WTC11 (cell line): ENCODE measurements around the gene KIRREL2. TPM values are rescaled to one million over a fixed set of nuclear protein-coding genes. Genes with fewer than 3 reads are reported as not detected.

ENCODE experiments used
- ESRRA ChIP-seq: sonication (generic); formaldehyde crosslinking; IDR thresholded peaks from 2 replicates; pipeline ENCODE4 v1.8.1; 2022; ENCODE audit warnings: mild to moderate bottlenecking, missing genetic modification reagents, borderline replicate concordance
- ETV6 ChIP-seq: sonication (generic); formaldehyde crosslinking; IDR thresholded peaks from 2 replicates; pipeline ENCODE4 v1.8.1; 2022; ENCODE audit warnings: mild to moderate bottlenecking, missing genetic modification reagents
- FOXP1 ChIP-seq: sonication (generic); formaldehyde crosslinking; IDR thresholded peaks from 2 replicates; pipeline ENCODE4 v1.8.0; 2022; ENCODE audit warnings: missing genetic modification reagents, mild to moderate bottlenecking, moderate library complexity, borderline replicate concordance
- GRHL2 ChIP-seq: fragments of 250-450 bp; sonication (Bioruptor Pico); IDR thresholded peaks from 2 replicates; pipeline ENCODE4 v1.8.0; 2022; ENCODE audit warnings: mild to moderate bottlenecking, moderate library complexity; ENCODE audit not compliant: insufficient replicate concordance, severe bottlenecking
- HMGA2 ChIP-seq: fragments of 250-450 bp; sonication (Bioruptor Pico); IDR thresholded peaks from 2 replicates; pipeline ENCODE4 v1.4.0; 2021; ENCODE audit warnings: mild to moderate bottlenecking, moderate library complexity
- OVOL2 ChIP-seq: fragments of 250-450 bp; sonication (Bioruptor Pico); IDR thresholded peaks from 2 replicates; pipeline ENCODE4 v1.9.0; 2021; ENCODE audit warnings: mild to moderate bottlenecking, borderline replicate concordance
- PRRX2 ChIP-seq: fragments of 250-450 bp; sonication (Bioruptor Pico); IDR thresholded peaks from 2 replicates; pipeline ENCODE4 v1.8.0; 2021; ENCODE audit warnings: mild to moderate bottlenecking
- RELA ChIP-seq: sonication (generic); formaldehyde crosslinking; IDR thresholded peaks from 2 replicates; pipeline ENCODE4 v1.8.1; 2022; ENCODE audit warnings: missing genetic modification reagents, mild to moderate bottlenecking, borderline replicate concordance
- SMAD3 ChIP-seq: sonication (generic); formaldehyde crosslinking; IDR thresholded peaks from 2 replicates; pipeline ENCODE4 v1.8.0; 2022; ENCODE audit warnings: missing genetic modification reagents, mild to moderate bottlenecking, borderline replicate concordance
- SOX15 ChIP-seq: fragments of 250-450 bp; sonication (Bioruptor Pico); IDR thresholded peaks from 2 replicates; pipeline ENCODE4 v1.9.0; 2021; ENCODE audit warnings: mild to moderate bottlenecking
- SP1 ChIP-seq: sonication (generic); formaldehyde crosslinking; conservative IDR thresholded peaks from 2 replicates; pipeline ENCODE4 v1.8.1; 2022; ENCODE audit warnings: missing genetic modification reagents
- TEAD4 ChIP-seq: sonication (generic); formaldehyde crosslinking; IDR thresholded peaks from 2 replicates; pipeline ENCODE4 v1.8.0; 2022; ENCODE audit warnings: mild to moderate bottlenecking, missing genetic modification reagents
- ZBTB21 ChIP-seq: sonication (generic); formaldehyde crosslinking; IDR thresholded peaks from 2 replicates; pipeline ENCODE4 v1.8.1; 2023; ENCODE audit warnings: mild to moderate bottlenecking, missing genetic modification reagents, borderline replicate concordance
- total RNA-seq: library from RNA; stranded (reverse); gene quantifications from 3 replicates; pipeline ENCODE4 v1.2.3, GENCODE V29; 2021
- TF ChIP-seq, protein P1 (sequence below): sonication (generic); formaldehyde crosslinking; IDR thresholded peaks from 2 replicates; pipeline ENCODE4 v1.8.1; 2023; ENCODE audit warnings: mild to moderate bottlenecking, missing genetic modification reagents, moderate library complexity
- TF ChIP-seq, protein P2 (sequence below): sonication (generic); formaldehyde crosslinking; IDR thresholded peaks from 2 replicates; pipeline ENCODE4 v1.8.0; 2022; ENCODE audit warnings: mild to moderate bottlenecking, missing genetic modification reagents
- TF ChIP-seq, protein P3 (sequence below): fragments of 250-450 bp; sonication (Bioruptor Pico); IDR thresholded peaks from 2 replicates; pipeline ENCODE4 v1.9.0; 2021; ENCODE audit warnings: mild to moderate bottlenecking
- TF ChIP-seq, protein P4 (sequence below): sonication (generic); formaldehyde crosslinking; conservative IDR thresholded peaks from 2 replicates; pipeline ENCODE4 v1.8.1; 2022; ENCODE audit warnings: mild to moderate bottlenecking, missing genetic modification reagents
- TF ChIP-seq, protein P5 (sequence below): sonication (generic); formaldehyde crosslinking; IDR thresholded peaks from 2 replicates; pipeline ENCODE4 v1.8.1; 2022; ENCODE audit warnings: low read depth, mild to moderate bottlenecking, moderate library complexity, missing genetic modification reagents, borderline replicate concordance
- TF ChIP-seq, protein P6 (sequence below): sonication (generic); formaldehyde crosslinking; IDR thresholded peaks from 2 replicates; pipeline ENCODE4 v1.8.1; 2023; ENCODE audit warnings: mild to moderate bottlenecking, missing genetic modification reagents
- TF ChIP-seq, protein P7 (sequence below): sonication (generic); formaldehyde crosslinking; IDR thresholded peaks from 2 replicates; pipeline ENCODE4 v1.8.0; 2022; ENCODE audit warnings: mild to moderate bottlenecking, missing genetic modification reagents
- TF ChIP-seq, protein P8 (sequence below): sonication (generic); formaldehyde crosslinking; IDR thresholded peaks from 2 replicates; pipeline ENCODE4 v1.8.1; 2022; ENCODE audit warnings: mild to moderate bottlenecking, moderate library complexity, missing genetic modification reagents
- TF ChIP-seq, protein P9 (sequence below): fragments of 250-450 bp; sonication (Bioruptor Pico); IDR thresholded peaks from 2 replicates; pipeline ENCODE4 v1.9.0; 2021; ENCODE audit warnings: mild to moderate bottlenecking
- TF ChIP-seq, protein P10 (sequence below): sonication (generic); formaldehyde crosslinking; IDR thresholded peaks from 2 replicates; pipeline ENCODE4 v1.8.0; 2022; ENCODE audit warnings: missing genetic modification reagents

The KIRREL2 gene
- total RNA-seq, 1 experiment from 2014 or later: 4.7 TPM

DNA sequence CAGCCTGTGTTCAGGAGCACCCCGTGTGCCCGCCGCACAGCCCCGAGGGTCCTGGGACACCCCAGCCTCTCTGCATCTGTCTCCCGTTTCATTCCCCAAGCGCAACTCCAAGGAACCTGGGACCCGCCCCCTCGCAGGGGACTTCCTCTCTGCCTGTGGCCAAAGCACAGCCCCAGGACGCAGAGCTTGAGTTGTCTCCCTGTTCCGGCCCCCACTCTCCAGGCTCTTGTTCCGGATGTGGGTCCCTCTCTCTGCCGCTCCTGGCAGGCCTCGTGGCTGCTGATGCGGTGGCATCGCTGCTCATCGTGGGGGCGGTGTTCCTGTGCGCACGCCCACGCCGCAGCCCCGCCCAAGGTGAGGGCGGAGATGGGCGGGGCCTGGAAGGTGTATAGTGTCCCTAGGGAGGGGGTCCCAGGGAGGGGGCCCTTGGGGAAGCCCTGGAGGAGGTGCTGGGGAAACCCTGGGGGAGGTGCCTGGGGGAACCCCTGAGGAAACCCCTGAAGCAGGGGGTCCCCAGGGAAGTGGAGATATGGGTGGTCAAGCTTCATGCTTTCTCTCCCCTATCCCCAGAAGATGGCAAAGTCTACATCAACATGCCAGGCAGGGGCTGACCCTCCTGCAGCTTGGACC, 47.0 kb downstream of the KIRREL2 start (continued):
- TF ChIP-seq, protein P1, sequence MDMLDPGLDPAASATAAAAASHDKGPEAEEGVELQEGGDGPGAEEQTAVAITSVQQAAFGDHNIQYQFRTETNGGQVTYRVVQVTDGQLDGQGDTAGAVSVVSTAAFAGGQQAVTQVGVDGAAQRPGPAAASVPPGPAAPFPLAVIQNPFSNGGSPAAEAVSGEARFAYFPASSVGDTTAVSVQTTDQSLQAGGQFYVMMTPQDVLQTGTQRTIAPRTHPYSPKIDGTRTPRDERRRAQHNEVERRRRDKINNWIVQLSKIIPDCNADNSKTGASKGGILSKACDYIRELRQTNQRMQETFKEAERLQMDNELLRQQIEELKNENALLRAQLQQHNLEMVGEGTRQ (CRISPR knock-in tag): 0 out of 2 replicates have a peak, but pooled peaks have one; percentile 38
- no peak for TF ChIP-seq SOX15 (CRISPR knock-in tag)
- TF ChIP-seq OVOL2 (CRISPR knock-in tag): no peak
- no peak; the same call in 1 of the 2 replicates for TF ChIP-seq FOXP1 (CRISPR knock-in tag)
- no peak for TF ChIP-seq PRRX2 (CRISPR knock-in tag)
- TF ChIP-seq SMAD3 (CRISPR knock-in tag): no peak
- TF ChIP-seq, protein P2, sequence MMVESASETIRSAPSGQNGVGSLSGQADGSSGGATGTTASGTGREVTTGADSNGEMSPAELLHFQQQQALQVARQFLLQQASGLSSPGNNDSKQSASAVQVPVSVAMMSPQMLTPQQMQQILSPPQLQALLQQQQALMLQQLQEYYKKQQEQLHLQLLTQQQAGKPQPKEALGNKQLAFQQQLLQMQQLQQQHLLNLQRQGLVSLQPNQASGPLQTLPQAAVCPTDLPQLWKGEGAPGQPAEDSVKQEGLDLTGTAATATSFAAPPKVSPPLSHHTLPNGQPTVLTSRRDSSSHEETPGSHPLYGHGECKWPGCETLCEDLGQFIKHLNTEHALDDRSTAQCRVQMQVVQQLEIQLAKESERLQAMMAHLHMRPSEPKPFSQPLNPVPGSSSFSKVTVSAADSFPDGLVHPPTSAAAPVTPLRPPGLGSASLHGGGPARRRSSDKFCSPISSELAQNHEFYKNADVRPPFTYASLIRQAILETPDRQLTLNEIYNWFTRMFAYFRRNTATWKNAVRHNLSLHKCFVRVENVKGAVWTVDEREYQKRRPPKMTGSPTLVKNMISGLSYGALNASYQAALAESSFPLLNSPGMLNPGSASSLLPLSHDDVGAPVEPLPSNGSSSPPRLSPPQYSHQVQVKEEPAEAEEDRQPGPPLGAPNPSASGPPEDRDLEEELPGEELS (CRISPR knock-in tag): peak; percentile 62; the same call in 1 of the 2 replicates
- no peak for TF ChIP-seq ZBTB21
- TF ChIP-seq HMGA2: no peak
- TF ChIP-seq, protein P3, sequence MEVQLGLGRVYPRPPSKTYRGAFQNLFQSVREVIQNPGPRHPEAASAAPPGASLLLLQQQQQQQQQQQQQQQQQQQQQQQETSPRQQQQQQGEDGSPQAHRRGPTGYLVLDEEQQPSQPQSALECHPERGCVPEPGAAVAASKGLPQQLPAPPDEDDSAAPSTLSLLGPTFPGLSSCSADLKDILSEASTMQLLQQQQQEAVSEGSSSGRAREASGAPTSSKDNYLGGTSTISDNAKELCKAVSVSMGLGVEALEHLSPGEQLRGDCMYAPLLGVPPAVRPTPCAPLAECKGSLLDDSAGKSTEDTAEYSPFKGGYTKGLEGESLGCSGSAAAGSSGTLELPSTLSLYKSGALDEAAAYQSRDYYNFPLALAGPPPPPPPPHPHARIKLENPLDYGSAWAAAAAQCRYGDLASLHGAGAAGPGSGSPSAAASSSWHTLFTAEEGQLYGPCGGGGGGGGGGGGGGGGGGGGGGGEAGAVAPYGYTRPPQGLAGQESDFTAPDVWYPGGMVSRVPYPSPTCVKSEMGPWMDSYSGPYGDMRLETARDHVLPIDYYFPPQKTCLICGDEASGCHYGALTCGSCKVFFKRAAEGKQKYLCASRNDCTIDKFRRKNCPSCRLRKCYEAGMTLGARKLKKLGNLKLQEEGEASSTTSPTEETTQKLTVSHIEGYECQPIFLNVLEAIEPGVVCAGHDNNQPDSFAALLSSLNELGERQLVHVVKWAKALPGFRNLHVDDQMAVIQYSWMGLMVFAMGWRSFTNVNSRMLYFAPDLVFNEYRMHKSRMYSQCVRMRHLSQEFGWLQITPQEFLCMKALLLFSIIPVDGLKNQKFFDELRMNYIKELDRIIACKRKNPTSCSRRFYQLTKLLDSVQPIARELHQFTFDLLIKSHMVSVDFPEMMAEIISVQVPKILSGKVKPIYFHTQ (CRISPR knock-in tag): no peak
- TF ChIP-seq, protein P4, sequence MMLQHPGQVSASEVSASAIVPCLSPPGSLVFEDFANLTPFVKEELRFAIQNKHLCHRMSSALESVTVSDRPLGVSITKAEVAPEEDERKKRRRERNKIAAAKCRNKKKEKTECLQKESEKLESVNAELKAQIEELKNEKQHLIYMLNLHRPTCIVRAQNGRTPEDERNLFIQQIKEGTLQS: no peak
- no peak for TF ChIP-seq ESRRA (CRISPR knock-in tag)
- TF ChIP-seq, protein P5, sequence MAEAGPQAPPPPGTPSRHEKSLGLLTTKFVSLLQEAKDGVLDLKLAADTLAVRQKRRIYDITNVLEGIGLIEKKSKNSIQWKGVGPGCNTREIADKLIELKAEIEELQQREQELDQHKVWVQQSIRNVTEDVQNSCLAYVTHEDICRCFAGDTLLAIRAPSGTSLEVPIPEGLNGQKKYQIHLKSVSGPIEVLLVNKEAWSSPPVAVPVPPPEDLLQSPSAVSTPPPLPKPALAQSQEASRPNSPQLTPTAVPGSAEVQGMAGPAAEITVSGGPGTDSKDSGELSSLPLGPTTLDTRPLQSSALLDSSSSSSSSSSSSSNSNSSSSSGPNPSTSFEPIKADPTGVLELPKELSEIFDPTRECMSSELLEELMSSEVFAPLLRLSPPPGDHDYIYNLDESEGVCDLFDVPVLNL (CRISPR knock-in tag): no peak
- TF ChIP-seq, protein P6, sequence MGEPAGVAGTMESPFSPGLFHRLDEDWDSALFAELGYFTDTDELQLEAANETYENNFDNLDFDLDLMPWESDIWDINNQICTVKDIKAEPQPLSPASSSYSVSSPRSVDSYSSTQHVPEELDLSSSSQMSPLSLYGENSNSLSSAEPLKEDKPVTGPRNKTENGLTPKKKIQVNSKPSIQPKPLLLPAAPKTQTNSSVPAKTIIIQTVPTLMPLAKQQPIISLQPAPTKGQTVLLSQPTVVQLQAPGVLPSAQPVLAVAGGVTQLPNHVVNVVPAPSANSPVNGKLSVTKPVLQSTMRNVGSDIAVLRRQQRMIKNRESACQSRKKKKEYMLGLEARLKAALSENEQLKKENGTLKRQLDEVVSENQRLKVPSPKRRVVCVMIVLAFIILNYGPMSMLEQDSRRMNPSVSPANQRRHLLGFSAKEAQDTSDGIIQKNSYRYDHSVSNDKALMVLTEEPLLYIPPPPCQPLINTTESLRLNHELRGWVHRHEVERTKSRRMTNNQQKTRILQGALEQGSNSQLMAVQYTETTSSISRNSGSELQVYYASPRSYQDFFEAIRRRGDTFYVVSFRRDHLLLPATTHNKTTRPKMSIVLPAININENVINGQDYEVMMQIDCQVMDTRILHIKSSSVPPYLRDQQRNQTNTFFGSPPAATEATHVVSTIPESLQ (CRISPR knock-in tag): no peak
- TF ChIP-seq, protein P7, sequence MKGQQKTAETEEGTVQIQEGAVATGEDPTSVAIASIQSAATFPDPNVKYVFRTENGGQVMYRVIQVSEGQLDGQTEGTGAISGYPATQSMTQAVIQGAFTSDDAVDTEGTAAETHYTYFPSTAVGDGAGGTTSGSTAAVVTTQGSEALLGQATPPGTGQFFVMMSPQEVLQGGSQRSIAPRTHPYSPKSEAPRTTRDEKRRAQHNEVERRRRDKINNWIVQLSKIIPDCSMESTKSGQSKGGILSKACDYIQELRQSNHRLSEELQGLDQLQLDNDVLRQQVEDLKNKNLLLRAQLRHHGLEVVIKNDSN (CRISPR knock-in tag): no peak
- TF ChIP-seq GRHL2 (CRISPR knock-in tag): no peak
- TF ChIP-seq, protein P8, sequence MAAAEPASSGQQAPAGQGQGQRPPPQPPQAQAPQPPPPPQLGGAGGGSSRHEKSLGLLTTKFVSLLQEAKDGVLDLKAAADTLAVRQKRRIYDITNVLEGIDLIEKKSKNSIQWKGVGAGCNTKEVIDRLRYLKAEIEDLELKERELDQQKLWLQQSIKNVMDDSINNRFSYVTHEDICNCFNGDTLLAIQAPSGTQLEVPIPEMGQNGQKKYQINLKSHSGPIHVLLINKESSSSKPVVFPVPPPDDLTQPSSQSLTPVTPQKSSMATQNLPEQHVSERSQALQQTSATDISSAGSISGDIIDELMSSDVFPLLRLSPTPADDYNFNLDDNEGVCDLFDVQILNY (CRISPR knock-in tag): 0 out of 2 replicates have a peak, but pooled peaks have one; percentile 36
- no peak for TF ChIP-seq TEAD4 (CRISPR knock-in tag)
- no peak for TF ChIP-seq RELA
- TF ChIP-seq, protein P9, sequence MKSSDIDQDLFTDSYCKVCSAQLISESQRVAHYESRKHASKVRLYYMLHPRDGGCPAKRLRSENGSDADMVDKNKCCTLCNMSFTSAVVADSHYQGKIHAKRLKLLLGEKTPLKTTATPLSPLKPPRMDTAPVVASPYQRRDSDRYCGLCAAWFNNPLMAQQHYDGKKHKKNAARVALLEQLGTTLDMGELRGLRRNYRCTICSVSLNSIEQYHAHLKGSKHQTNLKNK (CRISPR knock-in tag): no peak
- TF ChIP-seq SP1 (CRISPR knock-in tag): peak; percentile 90
- peak; percentile 64 for TF ChIP-seq ETV6 (CRISPR knock-in tag)
- TF ChIP-seq, protein P10, sequence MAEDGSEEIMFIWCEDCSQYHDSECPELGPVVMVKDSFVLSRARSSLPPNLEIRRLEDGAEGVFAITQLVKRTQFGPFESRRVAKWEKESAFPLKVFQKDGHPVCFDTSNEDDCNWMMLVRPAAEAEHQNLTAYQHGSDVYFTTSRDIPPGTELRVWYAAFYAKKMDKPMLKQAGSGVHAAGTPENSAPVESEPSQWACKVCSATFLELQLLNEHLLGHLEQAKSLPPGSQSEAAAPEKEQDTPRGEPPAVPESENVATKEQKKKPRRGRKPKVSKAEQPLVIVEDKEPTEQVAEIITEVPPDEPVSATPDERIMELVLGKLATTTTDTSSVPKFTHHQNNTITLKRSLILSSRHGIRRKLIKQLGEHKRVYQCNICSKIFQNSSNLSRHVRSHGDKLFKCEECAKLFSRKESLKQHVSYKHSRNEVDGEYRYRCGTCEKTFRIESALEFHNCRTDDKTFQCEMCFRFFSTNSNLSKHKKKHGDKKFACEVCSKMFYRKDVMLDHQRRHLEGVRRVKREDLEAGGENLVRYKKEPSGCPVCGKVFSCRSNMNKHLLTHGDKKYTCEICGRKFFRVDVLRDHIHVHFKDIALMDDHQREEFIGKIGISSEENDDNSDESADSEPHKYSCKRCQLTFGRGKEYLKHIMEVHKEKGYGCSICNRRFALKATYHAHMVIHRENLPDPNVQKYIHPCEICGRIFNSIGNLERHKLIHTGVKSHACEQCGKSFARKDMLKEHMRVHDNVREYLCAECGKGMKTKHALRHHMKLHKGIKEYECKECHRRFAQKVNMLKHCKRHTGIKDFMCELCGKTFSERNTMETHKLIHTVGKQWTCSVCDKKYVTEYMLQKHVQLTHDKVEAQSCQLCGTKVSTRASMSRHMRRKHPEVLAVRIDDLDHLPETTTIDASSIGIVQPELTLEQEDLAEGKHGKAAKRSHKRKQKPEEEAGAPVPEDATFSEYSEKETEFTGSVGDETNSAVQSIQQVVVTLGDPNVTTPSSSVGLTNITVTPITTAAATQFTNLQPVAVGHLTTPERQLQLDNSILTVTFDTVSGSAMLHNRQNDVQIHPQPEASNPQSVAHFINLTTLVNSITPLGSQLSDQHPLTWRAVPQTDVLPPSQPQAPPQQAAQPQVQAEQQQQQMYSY (CRISPR knock-in tag): no peak
